Dermis lymphatic vessel endothelial cell (primary cell): Measurements from ENCODE around the gene KRT9. TPM values are rescaled to one million over a fixed set of nuclear protein-coding genes. Genes with fewer than 3 reads are reported as not detected.

ENCODE experiments used
- total RNA-seq: library from RNA; depleted of rRNA; stranded (reverse); fragments of >200 nt; gene quantifications from 2 replicates; pipeline ENCODE4 v1.2.1, GENCODE V29; 2014

KRT9 gene, protein sequence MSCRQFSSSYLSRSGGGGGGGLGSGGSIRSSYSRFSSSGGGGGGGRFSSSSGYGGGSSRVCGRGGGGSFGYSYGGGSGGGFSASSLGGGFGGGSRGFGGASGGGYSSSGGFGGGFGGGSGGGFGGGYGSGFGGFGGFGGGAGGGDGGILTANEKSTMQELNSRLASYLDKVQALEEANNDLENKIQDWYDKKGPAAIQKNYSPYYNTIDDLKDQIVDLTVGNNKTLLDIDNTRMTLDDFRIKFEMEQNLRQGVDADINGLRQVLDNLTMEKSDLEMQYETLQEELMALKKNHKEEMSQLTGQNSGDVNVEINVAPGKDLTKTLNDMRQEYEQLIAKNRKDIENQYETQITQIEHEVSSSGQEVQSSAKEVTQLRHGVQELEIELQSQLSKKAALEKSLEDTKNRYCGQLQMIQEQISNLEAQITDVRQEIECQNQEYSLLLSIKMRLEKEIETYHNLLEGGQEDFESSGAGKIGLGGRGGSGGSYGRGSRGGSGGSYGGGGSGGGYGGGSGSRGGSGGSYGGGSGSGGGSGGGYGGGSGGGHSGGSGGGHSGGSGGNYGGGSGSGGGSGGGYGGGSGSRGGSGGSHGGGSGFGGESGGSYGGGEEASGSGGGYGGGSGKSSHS
- not detected in 2 replicates for total RNA-seq

DNA sequence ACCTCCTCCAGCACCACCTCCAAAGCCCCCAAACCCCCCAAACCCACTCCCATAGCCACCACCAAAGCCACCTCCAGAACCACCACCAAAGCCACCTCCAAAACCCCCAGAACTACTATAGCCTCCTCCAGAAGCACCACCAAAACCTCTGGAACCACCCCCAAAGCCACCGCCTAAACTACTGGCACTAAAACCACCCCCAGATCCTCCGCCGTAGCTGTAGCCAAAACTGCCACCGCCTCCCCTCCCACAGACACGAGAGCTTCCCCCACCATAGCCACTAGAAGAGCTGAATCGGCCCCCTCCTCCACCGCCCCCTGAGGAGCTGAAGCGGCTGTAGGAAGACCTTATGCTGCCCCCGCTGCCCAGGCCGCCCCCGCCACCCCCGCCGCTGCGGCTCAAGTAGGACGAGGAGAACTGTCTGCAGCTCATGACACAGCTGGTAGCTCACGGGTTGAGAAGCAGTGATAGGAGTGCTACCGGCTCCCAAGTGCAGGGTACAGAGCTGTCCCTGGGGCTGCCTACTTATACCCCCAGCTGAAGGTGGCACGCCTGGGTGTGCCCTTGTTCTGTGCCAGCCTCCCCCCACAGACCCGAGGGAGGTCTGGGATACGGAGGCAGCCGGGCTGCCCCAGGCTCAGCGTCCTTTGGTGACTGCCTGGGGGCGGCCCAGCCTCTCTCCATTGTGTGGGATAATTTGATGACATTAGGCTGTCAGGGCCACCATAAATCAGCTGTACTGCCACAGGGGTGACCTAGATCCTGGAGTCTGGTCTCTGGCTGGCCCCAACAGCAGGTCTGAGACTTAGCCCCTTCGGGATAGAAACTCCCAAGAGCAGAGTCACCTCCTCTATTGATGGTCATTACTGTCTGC lies at the start of gene KRT9:
Gene KRT9 (minus strand): TSS at position 499 of the 874 bp plus-strand sequence. CDS start 67 bp downstream, at position 432.

DNA sequence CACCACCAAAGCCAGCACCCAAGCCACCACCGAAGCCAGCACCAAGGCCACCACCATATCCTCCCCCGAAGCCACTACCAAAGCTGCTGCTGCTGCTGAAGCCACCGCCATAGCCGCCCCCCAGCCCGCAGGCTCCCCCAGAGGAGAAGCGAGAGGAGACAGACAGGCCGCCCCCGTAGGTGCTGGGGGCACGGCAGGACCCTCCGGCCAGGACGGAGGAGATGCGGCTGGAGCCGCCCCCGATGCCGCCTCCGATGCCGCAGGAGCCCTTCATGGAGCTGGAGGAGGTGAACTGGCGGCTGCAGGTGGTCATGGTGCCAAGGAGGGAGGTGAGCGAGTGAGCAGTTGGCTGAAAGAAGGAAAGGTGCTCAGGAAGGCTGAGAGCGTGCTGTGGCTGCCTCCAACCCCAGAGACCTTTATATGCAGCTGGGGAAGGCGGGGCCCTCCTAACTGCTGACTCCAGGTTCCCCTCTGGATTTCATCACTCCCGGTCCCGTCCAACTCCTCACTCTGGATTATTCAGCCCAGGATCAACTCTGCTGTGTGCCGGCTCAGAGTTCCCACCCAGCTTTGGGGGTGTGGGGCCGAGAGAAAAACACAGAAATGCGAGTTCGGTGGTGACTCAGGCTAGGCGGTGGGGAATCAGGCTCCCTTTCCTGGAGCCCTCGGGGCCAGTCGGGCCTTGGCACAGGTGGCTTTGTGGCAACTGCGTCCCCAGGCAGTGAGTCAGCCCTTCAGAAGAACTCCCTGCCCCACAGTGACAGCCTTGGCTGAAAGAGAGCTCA lies 40.7 kb upstream of the KRT9 start, which contains the start of gene KRT16:
Gene KRT16 (minus strand): TSS at position 392 of the 785 bp plus-strand sequence. CDS start 79 bp downstream, at position 313.

DNA sequence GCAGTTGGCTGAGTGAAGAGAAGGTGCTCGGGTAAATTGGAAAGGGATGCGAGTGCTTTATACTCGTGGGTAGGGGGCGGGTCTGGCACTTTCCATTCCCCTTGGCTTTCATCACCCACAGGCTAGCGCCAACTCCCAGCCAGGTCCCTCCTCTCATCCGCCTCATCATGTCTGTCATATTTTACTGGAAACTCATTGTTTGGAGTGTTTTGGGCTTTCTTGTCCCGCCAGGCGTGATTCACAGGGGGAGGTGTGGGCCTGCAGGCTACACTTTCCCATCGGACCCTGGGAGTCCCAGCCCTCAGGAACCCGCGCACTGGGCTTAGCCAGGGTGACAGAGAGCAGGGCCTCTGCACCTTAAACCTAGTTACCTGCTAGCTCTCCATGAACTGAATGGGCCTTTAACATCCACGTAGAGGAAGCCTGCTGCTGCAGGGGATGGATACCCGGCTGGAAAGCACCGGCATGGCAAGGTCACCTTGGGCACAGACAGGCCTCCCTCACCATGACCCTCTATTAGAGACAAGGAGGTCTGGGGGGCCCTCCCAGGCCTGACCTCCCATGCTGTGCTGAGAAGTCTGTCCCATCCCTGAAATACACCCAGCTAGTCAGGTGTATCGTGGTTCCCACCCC lies 15.1 kb upstream of the KRT9 start, which contains the start of gene KRT14:
Gene KRT14 (minus strand): TSS at position 33 of the 633 bp plus-strand sequence. CDS start 61 bp downstream, outside the sequence.

GRCh38 chr17:41518789-41519449 lies 52.9 kb downstream of the KRT9 start, which contains the start of gene KRT15:
TSS of gene KRT15 (minus strand) at chr17:41518890. CDS start at chr17:41518827, 63 bp downstream.

Other genes with a start within 250 kb of the KRT9 start
- not detected in 2 replicates for gene KRT33A, start 221.2 kb downstream of the KRT9 start, total RNA-seq
- gene KRT33B, start 202.2 kb downstream of the KRT9 start, total RNA-seq: not detected in 2 replicates
- gene KRT34, start 189.8 kb downstream of the KRT9 start, total RNA-seq: not detected in 2 replicates
- gene KRT31, start 174.5 kb downstream of the KRT9 start, total RNA-seq: not detected in 2 replicates
- gene KRT37, start 147.5 kb downstream of the KRT9 start, total RNA-seq: not detected in 2 replicates
- not detected in 2 replicates for gene KRT38, start 131.1 kb downstream of the KRT9 start, total RNA-seq
- not detected in 2 replicates for gene KRT32, start 104.7 kb downstream of the KRT9 start, total RNA-seq
- not detected in 2 replicates for gene KRT35, start 90.9 kb downstream of the KRT9 start, total RNA-seq
- gene KRT36, start 82.1 kb downstream of the KRT9 start, total RNA-seq: 0.22 and 0.34 TPM in 2 replicates
- not detected in 2 replicates for gene KRT13, start 66.4 kb downstream of the KRT9 start, total RNA-seq
- gene KRT15, start 53.2 kb downstream of the KRT9 start, total RNA-seq: under 0.01 TPM in 2 replicates
- gene KRT19, start 43.8 kb downstream of the KRT9 start, total RNA-seq: 0.43 and 0.65 TPM in 2 replicates
- not detected in 2 replicates for gene KRT14, start 14.8 kb upstream of the KRT9 start, total RNA-seq
- not detected in 2 replicates for gene KRT16, start 40.7 kb upstream of the KRT9 start, total RNA-seq
- gene KRT17, start 52.5 kb upstream of the KRT9 start, total RNA-seq: 0.09 and 0.11 TPM in 2 replicates
- 73.2 and 98.0 TPM in 2 replicates for gene EIF1, start 116.8 kb upstream of the KRT9 start, total RNA-seq
- not detected in 2 replicates for gene GAST, start 140.3 kb upstream of the KRT9 start, total RNA-seq
- 0.09 and 0.65 TPM in 2 replicates for gene HAP1, start 162.6 kb upstream of the KRT9 start, total RNA-seq
- 294 and 328 TPM in 2 replicates for gene JUP, start 214.7 kb upstream of the KRT9 start, total RNA-seq
- gene P3H4, start 239.9 kb upstream of the KRT9 start, total RNA-seq: 45.5 and 51.5 TPM in 2 replicates
- gene FKBP10, start 240.9 kb upstream of the KRT9 start, total RNA-seq: 134 and 149 TPM in 2 replicates